KMS-11 (cell line): ENCODE results near the gene MMAB.
A peak's percentile ranks its signal among the peaks of the same experiment; 100 is the strongest.

ENCODE experiments used
- H2AFZ ChIP-seq: fragments of 200-600 bp; sonication (generic); 2 replicates; pipeline ENCODE4 v1.6.1; 2016; ENCODE audit warnings: antibody characterized with exemption, mixed run types, low read depth
- H3K27ac ChIP-seq: fragments of 200-600 bp; sonication (generic); 2 replicates; pipeline ENCODE4 v1.6.1; 2016; ENCODE audit warnings: mild to moderate bottlenecking, mixed run types
- H3K27me3 ChIP-seq: fragments of 200-600 bp; sonication (generic); 2 replicates; pipeline ENCODE4 v1.6.1; 2017; ENCODE audit warnings: mild to moderate bottlenecking, low read depth, mixed run types, moderate library complexity; ENCODE audit not compliant: insufficient read depth
- H3K36me3 ChIP-seq: fragments of 200-600 bp; sonication (generic); 2 replicates; pipeline ENCODE4 v1.6.1; 2017; ENCODE audit warnings: mild to moderate bottlenecking, mixed run types; ENCODE audit not compliant: insufficient read depth
- H3K4me1 ChIP-seq: fragments of 200-600 bp; sonication (generic); 2 replicates; pipeline ENCODE4 v1.6.1; 2016; ENCODE audit warnings: mild to moderate bottlenecking, low read depth, mixed run types; ENCODE audit not compliant: poor library complexity, severe bottlenecking
- H3K4me2 ChIP-seq: fragments of 200-600 bp; sonication (generic); 2 replicates; pipeline ENCODE4 v1.7.0; 2016; ENCODE audit warnings: mild to moderate bottlenecking, mixed run types
- H3K4me3 ChIP-seq: fragments of 200-600 bp; sonication (generic); IDR thresholded peaks from 2 replicates; pipeline ENCODE4 v1.6.1; 2017; ENCODE audit warnings: low read depth, low read length, mixed read lengths; ENCODE audit not compliant: insufficient read depth
- H3K79me2 ChIP-seq: fragments of 200-600 bp; sonication (generic); 2 replicates; pipeline ENCODE4 v1.6.1; 2016; ENCODE audit warnings: low read depth, mixed run types; ENCODE audit not compliant: insufficient read depth
- H3K9ac ChIP-seq: fragments of 200-600 bp; sonication (generic); 2 replicates; pipeline ENCODE4 v1.6.1; 2016; ENCODE audit warnings: mild to moderate bottlenecking, mixed run types
- H4K20me1 ChIP-seq: fragments of 200-600 bp; sonication (generic); 2 replicates; pipeline ENCODE4 v1.6.1; 2016; ENCODE audit warnings: mild to moderate bottlenecking, mixed run types; ENCODE audit not compliant: insufficient read depth
- CTCF ChIP-seq: fragments of 200-600 bp; sonication (generic); conservative IDR thresholded peaks from 2 replicates; pipeline ENCODE4 v1.6.1; 2017; ENCODE audit warnings: low read depth, mild to moderate bottlenecking, antibody characterized with exemption, low read length, moderate library complexity, mixed read lengths

MMAB gene

GRCh38 chr12:109597795-109598427 is 24.6 kb upstream of the MMAB start:
- no peak overlapping the region for H3K4me3 ChIP-seq
- no peaks in the 10 kb centered on the region for H3K79me2 ChIP-seq
- no peak overlapping the region for H3K27ac ChIP-seq
- H3K4me2 ChIP-seq = no peak overlapping the region
- no peaks in the 10 kb centered on the region for H4K20me1 ChIP-seq
- H3K27me3 ChIP-seq = no peaks in the 10 kb centered on the region
- H2AFZ ChIP-seq = no peak overlapping the region
- TF ChIP-seq CTCF = peak; percentile 84
- H3K4me1 ChIP-seq = no peaks in the 10 kb centered on the region
- no peak overlapping the region for H3K9ac ChIP-seq
- no peaks in the 10 kb centered on the region for H3K36me3 ChIP-seq

GRCh38 chr12:109597414-109597794 is 24.1 kb upstream of the MMAB start:
- Histone ChIP-seq H3K36me3 (no peaks in the 10 kb centered on the region), H3K9ac (no peak overlapping the region), H3K4me1 (no peaks in the 10 kb centered on the region), H3K79me2 (no peaks in the 10 kb centered on the region), H3K27ac (no peak overlapping the region), H3K4me3 (no peak overlapping the region), H2AFZ (no peak overlapping the region), H3K27me3 (no peaks in the 10 kb centered on the region), H3K4me2 (no peak overlapping the region), H4K20me1 (no peaks in the 10 kb centered on the region)
- no peak for TF ChIP-seq CTCF

GRCh38 chr12:109596418-109597244 is 23.3 kb upstream of the MMAB start:
- H3K36me3 ChIP-seq = no peaks in the 10 kb centered on the region
- H3K9ac ChIP-seq = no peak overlapping the region
- H3K79me2 ChIP-seq = no peaks in the 10 kb centered on the region
- no peaks in the 10 kb centered on the region for H3K4me1 ChIP-seq
- no peaks in the 10 kb centered on the region for H3K27me3 ChIP-seq
- H3K27ac ChIP-seq = no peak overlapping the region
- no peaks in the 10 kb centered on the region for H4K20me1 ChIP-seq
- no peak for TF ChIP-seq CTCF
- no peak overlapping the region for H2AFZ ChIP-seq
- H3K4me2 ChIP-seq = no peak overlapping the region
- H3K4me3 ChIP-seq = no peak overlapping the region

- H3K27ac ChIP-seq = no peak overlapping the region
Observed at GRCh38 chr12:109595321-109595902, 22.1 kb upstream of the MMAB start.

More at GRCh38 chr12:109595321-109595902, 22.1 kb upstream of the MMAB start:
- TF ChIP-seq CTCF = no peak
- Histone ChIP-seq H3K36me3 (no peaks in the 10 kb centered on the region), H2AFZ (no peak overlapping the region), H3K79me2 (no peaks in the 10 kb centered on the region), H3K4me3 (no peak overlapping the region), H3K4me2 (no peak overlapping the region), H3K27me3 (no peaks in the 10 kb centered on the region), H3K4me1 (no peaks in the 10 kb centered on the region), H4K20me1 (no peaks in the 10 kb centered on the region), H3K9ac (no peak overlapping the region)
